Ishikawa (cell line): ENCODE measurements around the gene FUT4.

ENCODE experiments used
- EGR1 ChIP-seq: IDR thresholded peaks from 2 replicates; pipeline ENCODE4 v1.6.1; 2012
- EP300 ChIP-seq: IDR thresholded peaks from 2 replicates; pipeline ENCODE4 v1.6.1; 2012; ENCODE audit warnings: borderline replicate concordance
- REST ChIP-seq: IDR thresholded peaks from 2 replicates; pipeline ENCODE4 v1.6.1; 2012; ENCODE audit warnings: low read depth, mild to moderate bottlenecking
- USF1 ChIP-seq: IDR thresholded peaks from 2 replicates; pipeline ENCODE4 v1.6.1; 2012

- TF ChIP-seq EGR1 (no peak), USF1 (no peak), EP300 (no peak), REST (no peak)
Observed at GRCh38 chr11:94519478-94520084, 24.1 kb upstream of the FUT4 start.
